AG04449 (cell line): Measurements from ENCODE around the gene SCYGR2.

ENCODE experiments used
- CTCF ChIA-PET: fragments of 350-600 bp; formaldehyde crosslinking; extraction: SDS; loops from one replicate; lab custom pipeline; 2021; ENCODE audit warnings: antibody characterized with exemption; lab: Yijun Ruan, JAX
- POLR2A ChIA-PET: fragments of 400-600, 350-600 bp; formaldehyde crosslinking; extraction: SDS; loops from one replicate; lab custom pipeline; 2020; ENCODE audit warnings: antibody characterized with exemption, inconsistent platforms; lab: Yijun Ruan, JAX
- DNase-seq: peaks from one replicate; pipeline ENCODE4 v3.0.0-alpha.2; 2010; ENCODE audit warnings: low read depth, low spot score
- H3K4me3 ChIP-seq: 2 replicates; pipeline ENCODE4 v1.5.1; 2011; ENCODE audit warnings: low read depth, mild to moderate bottlenecking, control low read depth, low read length
- CTCF ChIP-seq: IDR thresholded peaks from one replicate; pipeline ENCODE4 v1.5.1; 2011; ENCODE audit warnings: mild to moderate bottlenecking, moderate library complexity, low read length, control low read depth, inconsistent platforms; ENCODE audit not compliant: insufficient read depth; ENCODE audit errors: missing control alignments

Gene SCYGR2

GRCh38 chr2:227582369-227582768 lies 16.3 kb upstream of the SCYGR2 start:
- no peak overlapping the region for H3K4me3 ChIP-seq
- TF ChIP-seq CTCF = no peak
- DNase-seq = no peak
- POLR2A ChIA-PET = no interaction called here
- CTCF ChIA-PET = no interaction called here

GRCh38 chr2:227592694-227593387 lies 5.9 kb upstream of the SCYGR2 start:
- ChIA-PET POLR2A (no interaction called here), CTCF (no interaction called here)

GRCh38 chr2:227595797-227596196 lies 2.9 kb upstream of the SCYGR2 start:
- no peak for TF ChIP-seq CTCF
- ChIA-PET POLR2A (interaction anchor here (0.6 kb wide), 1 partner anchor 281 kb away, joined by 3 read pairs; no protein-coding TSS in a partner anchor), CTCF (no interaction called here)
- no peak overlapping the region for H3K4me3 ChIP-seq
- DNase-seq = no peak

More at GRCh38 chr2:227592694-227593387, 5.9 kb upstream of the SCYGR2 start:
- H3K4me3 ChIP-seq = no peak overlapping the region
- TF ChIP-seq CTCF = no peak
- no peak for DNase-seq

- ChIA-PET POLR2A (no interaction called here), CTCF (no interaction called here)
- DNase-seq = no peak
- H3K4me3 ChIP-seq = no peak overlapping the region
- no peak for TF ChIP-seq CTCF
Measured at GRCh38 chr2:227597036-227597435, 1.7 kb upstream of the SCYGR2 start.

GRCh38 chr2:227597998-227598397 lies 695 bp upstream of the SCYGR2 start:
- no peak overlapping the region for H3K4me3 ChIP-seq
- CTCF ChIA-PET = no interaction called here
- POLR2A ChIA-PET = no interaction called here
- no peak for DNase-seq
- TF ChIP-seq CTCF = no peak

- DNase-seq = no peak
- POLR2A ChIA-PET = no interaction called here
- TF ChIP-seq CTCF = no peak
- no peak overlapping the region for H3K4me3 ChIP-seq
- CTCF ChIA-PET = no interaction called here
Measured at GRCh38 chr2:227602358-227602757, 3.7 kb downstream of the SCYGR2 start.
